GM19372 (cell line): ENCODE measurements around the gene SMURF1.
"Not testable (repeated sequence)": the region's sequence is repeated elsewhere in the genome, so short reads cannot be mapped to it uniquely, and the experiment has no call there.

ENCODE experiments used
- ATAC-seq: cut with Tn5 transposase; IDR thresholded peaks from one replicate; pipeline ENCODE4 v1.9.1; 2021; ENCODE audit warnings: mild to moderate bottlenecking, low read depth, moderate library complexity; ENCODE audit not compliant: unreplicated experiment

The SMURF1 gene

DNA sequence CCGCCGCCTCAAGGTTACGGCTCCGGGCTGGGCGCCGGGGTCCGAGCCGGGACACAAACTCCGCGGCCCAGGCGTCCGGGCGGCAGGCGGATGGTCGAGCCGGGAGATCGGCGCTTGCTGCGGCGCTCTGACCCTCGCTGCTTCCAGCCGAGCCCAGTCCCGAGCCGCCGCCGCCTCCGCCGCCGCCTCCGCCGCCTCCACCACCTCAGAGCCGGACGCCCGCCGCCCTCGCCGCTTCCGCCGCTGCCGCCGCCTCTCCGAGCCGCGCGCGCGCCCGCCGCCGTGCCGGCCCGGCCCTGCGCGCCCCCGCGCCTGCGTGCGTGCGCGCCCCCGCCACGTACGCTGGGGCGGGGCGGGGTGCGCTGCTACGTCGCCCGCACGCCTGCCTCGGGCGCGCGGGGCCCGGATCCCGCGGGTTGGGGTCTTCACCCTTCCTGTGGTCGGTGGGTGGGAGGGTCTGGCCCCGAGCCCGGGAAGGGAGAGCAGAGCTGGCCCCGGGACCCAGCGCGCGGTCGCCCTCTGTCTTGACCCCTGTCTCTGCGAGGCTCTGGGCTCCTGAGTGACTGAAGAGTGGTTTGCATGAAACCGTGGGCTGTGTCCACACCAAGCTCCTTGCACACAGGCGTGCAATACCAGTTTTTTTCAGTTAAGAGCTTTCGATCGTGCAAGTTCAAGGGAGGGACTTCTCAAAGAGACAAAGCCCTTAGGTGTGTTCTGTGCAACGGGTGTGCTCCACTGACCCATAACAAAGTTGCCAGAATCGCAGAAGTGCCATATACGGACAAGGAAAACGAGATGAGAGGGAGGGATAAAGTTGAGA is at the start of gene SMURF1:
TSS of gene SMURF1 (minus strand) at position 256 of the 820 bp plus-strand sequence. CDS start 328 bp downstream, outside the sequence.
- ATAC-seq, result peak; percentile 80

DNA sequence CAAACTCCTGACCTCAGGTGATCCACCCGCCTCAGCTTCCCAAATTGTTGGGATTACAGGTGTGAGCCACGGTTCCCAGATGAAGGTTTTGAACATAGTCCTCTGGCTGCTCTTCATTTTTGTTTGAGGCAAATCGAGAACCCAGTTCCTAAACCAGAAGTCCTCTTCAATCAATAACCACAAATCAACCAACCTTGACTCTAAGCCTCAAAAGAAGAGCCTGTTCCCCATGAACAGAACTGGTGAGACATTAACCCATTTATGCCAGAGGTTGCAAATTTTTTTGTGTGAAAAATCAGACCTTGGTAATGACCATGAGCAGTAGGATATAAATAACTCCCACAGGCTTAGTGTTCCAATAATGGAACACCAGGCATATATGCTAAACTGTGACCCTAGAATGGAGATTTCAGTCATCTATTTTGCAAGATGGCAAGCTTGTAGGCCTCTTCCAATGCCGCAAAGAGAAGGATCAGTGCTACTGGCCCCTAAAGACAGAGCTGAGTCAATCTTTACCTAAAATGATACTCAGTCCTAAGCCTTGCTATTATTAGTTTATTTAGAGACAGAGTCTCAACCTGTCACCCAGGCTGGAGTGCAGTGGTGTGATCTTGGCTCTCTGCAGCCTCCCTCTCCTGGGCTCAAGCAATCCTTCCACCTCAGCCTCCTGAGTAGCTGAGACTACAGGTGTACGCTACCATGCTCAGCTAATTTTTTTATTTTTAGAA is 48.1 kb upstream of the SMURF1 start:
- no peak for ATAC-seq

DNA sequence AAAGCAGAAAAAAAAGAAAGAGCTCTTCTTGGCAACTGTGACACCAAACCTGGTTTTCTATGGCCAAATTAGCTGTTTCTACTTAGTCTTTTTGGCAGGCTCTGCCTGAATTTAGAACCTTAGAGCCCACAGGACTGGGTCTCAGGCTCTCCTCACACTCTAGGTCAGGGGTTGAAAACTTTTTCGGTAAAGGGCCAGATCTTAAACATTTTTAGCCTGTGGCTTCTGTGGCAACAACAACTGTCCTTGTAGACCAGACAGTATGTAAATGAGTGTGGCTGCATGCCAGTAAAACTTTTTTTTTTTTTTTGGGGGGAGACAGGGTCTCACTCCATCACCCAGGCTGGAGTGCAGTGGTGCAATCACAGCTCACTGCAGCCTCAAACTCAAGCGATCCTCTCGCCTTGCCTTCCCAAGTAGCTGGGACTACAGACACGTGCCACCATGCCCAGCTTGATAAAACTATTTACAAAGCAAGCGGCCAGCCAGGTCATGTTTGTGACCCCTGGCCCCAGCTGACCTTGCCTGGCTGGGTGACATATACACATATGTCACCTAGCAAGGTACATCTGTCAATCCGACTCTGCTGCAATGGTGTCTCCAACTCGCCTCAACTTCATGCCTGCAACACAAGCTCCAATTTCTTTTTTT is 46.6 kb upstream of the SMURF1 start:
- ATAC-seq, result no peak

DNA sequence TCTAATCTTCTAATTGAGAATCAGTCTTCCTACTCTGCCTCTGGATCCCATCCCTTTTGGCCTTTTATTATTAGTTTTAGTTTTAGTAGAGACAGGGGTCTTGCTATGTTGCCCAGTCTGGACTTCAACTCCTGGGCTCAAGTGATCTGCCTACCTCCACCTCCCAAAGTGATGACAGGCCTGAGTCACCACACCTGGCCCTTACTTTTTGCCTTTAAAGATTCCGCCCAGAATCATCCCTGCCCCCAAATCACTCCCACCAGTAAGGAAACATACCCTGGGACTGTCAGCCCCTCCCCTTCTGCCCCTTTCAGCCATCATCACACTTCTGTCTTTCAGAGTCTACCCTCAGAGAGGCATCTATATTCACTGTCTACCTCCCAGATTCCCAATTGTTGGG is 45.3 kb upstream of the SMURF1 start:
- ATAC-seq, result no peak

DNA sequence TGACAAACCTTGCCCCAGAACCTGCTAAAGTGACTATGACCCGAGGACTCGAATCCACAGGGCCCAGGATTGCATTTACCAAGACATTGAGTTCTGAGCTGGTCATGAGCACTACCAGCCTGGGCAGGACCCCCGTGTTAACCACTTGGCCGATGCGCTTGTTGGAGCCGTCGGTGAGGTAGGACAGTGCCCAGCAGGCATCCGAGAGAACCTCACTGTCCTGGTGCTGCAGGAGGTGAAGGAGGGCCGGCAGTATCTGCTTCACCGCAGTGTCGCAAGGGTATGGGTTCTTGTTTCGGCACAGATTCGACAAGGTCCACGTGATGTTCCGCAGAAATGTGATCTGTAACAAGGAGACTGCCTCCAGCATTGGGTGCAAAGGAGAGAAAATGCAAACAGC is 44.3 kb upstream of the SMURF1 start:
- no peak for ATAC-seq

DNA sequence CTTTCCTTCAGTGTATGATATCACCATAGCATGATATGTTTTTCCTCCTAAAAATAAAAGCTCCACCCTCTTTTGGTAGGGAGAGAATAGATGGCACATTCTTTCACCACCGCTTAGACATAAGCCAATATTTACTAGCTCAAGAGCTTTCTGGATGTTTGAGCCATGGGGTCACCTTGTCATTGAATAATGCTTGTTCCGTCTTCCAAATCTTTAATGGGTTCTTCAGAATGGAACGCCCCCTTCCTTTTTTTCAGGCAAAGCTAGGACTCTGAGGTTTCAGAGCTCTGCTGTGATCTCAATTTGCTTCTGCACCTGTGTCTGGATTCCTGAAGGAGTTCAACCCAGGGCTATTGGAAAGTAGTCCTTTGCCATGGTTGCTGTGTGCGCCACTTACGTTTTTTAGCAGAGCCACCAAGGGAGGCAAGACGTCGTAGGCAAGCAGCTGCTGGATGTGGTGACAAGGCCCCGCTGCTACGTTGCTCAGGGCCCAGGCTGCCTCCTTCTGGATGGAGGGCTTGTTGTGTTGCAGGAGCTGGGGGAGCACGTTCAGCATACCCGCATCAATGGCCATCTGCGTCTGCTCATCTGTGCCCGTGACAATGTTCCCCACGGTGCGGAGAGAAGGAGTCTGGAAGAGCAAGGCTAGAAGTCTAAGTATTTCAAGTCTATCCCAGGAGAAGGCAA is 40.8 kb upstream of the SMURF1 start:
- no peak for ATAC-seq

DNA sequence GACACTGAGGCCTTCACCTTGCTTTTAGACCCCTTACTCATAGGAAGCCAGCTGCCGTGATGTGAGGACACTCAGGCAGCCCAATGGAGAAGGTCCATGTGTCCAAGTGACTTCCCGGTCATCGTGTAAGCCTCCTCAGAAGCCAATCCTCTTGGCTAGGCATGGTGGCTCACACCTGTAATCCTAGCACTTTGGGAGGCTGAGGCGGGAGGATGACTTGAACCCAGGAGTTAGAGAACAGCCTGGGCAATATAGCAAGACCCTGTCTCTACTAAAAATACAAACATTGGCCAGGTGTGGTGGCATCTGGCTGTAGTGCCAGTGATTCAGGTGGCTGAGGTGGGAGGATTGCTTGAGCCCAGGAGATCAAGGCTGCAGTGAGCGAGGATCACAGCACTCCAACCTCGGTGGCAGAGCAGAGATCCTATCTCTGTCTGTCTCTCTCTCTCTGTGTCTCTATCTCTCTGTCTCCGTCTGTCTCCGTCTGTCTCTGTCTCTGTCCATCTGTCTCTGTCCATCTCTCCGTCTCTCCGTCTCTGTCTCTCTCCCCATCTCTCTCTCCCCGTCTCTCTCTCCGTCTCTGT is 36.3 kb upstream of the SMURF1 start:
- ATAC-seq, result no peak

DNA sequence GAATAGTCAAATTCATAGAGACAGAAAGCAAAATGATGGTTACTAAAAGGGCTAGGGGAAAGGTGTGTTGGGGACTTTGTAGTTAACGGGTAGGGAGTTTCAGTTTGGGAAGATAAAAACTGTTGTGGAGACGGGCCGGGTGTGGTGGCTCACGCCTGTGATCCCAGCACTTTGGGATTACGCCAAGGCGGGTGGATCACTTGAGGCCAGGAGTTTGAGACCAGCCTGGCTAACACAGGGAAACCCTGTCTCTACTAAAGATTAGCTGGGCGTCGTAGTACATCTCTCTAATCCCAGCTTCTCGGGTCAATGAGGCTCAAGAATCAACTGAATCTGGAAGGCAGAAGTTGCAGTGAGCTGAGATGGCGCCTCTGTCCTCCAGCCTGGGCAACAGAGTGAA is 33.3 kb upstream of the SMURF1 start:
- no peak for ATAC-seq

DNA sequence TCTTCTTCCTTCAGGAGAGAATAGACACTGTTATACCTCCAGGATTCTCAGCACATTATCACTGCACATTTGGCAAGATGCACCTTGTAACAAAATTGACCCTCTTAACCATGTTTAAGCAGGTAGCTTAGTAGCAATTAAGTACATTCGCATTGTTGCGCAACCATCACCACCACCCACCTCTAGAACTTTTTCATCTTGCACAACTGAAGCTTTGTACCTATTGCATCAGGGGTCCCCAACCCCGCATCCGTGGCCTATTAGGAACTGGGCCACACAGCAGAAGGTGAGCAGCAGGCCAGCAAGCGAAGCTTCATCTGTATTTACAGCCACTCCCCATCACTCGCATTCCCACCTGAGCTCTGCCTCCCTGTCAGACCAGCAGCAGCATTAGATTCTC is 29.9 kb upstream of the SMURF1 start:
- no peak for ATAC-seq

DNA sequence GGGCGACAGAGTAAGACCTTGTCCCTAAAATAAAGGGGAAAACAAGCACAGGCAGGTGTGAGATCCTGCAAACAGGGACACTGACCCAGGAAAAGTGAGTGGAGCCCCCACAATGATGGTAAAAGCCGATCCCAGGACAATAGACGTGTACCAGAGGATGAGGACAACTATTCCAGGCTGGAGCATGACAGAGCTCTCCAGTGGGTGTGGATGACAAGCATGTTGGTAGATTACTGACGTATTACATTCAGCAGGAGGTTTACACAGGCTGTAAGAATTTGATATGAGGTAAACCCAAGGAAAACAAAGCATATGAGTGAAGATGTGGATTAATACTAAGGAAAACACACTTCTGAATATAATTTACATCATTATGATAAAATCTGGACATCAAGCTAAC is 27.8 kb upstream of the SMURF1 start:
- ATAC-seq, result no peak

DNA sequence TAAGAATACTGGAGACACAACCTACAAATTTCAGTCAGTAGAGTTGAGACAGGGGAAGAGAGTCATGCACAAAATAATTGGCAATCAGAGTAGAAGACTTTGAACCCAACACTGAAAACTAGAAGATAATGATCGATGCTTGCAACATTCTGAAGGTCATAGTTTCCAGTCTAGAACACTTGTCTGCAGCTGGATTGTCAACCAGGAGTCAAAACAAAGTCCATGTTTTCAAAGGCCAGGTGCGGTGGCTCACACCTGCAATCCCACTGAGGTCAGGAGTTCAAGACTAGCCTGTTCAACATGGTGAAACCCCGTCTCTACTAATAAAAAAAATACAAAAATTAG is 26.8 kb upstream of the SMURF1 start:
- ATAC-seq, result no peak

DNA sequence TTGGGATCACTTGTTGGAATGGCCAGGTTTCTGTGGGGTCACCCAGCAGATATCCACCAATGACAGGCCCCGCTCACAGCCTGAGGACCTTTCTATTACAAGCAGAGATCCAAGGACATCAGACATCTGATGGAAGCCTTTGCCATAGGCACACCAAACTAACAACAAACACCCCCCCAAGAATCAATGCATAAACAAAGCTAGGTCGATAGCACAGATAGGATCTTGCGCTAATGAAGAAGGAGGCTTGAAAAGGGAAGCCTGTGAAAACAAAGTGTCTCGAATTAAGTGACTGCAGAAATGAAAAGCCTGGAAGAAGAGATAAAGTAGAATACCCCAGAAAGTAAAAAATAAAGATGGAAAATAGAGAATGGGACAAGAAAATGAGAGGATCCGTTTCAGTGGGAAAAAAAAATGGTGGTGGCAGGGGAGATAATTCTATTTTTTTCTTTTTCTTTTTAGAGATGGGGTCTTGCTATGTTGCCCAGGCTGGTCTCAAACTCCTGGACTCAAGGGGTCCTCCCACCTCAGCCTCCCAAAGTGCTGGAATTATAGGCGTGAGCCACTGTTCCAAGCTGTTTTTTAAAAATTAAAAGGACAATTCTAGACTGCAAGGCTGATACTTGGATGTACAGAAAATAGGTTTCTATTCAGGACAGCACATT is 26.3 kb upstream of the SMURF1 start:
- no peak for ATAC-seq

DNA sequence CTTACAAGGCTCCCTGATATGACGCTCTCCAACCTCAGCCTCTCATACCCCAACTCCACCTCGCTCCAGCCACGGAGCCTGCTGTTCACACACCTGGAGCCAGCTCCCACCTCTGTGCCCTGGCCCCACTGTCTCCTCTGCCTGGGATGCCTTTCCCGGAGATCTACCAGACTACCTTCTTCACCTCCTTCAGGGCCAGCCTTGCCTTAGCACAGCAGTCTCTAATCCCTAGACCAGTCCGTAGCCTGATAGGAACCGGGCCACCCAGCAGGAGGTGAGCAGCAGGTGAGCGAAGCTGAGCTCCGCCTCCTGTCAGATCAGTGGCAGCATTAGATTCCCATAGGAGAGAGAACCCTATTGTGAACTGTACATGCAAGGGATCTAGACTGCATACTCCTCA is 23.2 kb upstream of the SMURF1 start:
- no peak for ATAC-seq

DNA sequence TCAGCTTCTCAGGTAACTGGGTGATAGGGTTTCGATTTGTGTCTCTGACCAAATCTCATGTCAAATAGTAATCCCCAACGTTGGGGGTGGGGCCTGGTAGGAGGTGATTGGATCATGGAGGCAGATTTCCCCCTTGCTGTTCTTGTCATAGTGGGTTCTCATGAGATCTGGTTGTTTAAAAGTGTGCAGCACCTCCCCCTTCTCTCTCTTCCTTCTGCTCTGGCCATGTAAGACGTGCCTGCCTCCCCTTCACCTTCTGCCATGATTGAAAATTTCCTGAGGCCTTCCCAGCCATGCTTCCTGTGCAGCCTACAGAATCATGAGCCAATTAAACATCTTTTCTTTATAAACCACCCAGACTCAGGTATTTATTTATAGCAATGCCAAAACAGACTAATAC is 21.9 kb upstream of the SMURF1 start:
- ATAC-seq, result no peak

DNA sequence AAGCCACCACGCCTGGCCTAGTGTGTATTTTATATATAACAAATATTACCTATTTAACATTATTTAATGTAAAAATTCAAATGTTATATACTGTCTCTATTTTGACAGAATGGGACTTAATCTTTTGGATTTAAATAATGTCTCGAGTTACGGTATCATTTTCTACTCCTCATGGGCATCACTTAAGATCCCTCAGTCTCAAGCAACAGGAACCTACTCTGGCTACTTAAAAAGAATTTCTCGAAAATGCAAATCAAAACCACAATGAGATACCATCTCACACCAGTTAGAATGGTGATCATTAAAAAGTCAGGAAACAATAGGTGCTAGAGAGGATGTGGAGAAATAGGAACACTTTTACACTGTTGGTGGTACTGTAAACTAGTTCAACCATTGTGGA is 19.8 kb upstream of the SMURF1 start:
- not testable (repeated sequence) for ATAC-seq

DNA sequence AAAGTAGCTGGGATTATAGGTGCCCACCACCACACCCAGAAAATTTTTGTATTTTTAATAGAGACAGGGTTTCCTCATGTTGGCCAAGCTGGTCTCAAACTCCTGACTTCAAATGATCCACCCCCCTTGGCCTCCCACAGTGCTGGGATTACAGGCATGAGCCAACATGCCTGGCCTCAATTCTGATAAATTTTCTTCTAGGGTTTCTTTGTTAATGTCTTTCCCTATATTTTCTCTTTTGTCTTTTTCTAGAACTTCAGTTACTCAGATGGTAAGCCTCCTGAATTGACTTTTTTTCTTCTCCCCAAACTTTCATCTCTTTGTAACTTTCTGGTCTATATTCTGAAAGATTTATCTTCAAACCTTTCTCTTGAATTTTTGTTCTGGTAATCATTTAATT is 12.7 kb upstream of the SMURF1 start:
- ATAC-seq, result no peak

DNA sequence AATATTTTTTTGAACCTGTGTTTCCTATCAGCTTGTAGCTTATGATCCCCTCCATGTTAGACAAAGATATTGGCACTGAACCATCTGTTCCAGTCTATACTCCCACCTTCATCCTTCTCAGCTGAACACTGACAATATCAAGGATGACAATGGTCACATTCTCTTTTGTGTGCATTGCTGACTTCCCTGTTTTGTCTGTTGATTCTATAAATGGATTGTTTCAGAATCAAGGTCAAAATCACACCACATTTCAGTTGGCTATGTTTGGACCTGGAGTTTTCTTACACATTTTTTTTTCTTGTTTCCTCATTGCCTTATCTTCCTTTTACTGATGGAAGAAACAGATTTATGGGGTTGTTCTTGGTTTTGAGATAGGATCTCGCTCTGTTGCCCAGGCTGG is 11.3 kb upstream of the SMURF1 start:
- ATAC-seq, result no peak

DNA sequence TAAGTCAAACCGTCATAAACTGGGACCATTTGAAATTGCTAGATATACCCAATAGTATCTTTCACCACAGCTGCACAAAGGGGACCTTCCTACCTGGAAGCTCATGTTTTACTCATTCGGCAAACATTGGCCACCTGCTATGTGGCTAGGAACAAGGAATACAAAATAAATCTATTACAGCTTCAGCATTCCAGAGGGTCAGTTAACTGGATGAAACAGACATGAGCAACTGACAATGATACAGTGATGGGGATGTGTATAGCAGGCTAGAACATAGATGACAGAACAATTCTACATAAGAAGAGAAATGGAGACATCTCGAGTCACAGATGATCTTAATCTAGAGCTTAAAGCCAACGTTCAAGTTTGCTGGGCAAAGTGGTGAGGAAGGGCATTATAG is 3.1 kb upstream of the SMURF1 start:
- no peak for ATAC-seq

DNA sequence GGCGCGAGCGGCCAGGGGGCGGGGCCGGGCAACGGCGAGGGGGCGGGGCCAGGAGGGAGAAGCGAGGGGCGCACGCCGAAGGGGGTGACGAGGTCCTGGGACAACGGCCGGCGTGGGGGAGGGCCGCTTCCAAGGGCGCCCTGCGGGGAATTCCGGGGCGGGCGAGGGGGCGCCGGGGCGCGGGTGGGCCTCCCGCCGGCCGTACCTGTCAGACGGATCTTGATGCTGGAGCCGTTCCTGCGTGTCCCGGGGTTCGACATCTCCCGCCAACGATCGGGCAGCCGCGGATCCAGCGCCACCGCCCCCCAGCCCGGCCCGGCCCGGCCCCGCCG is 421 bp downstream of the SMURF1 start:
- peak; percentile 47 for ATAC-seq
